GM18873 (cell line): ENCODE data around the gene LAMC1.

Source experiments
- ATAC-seq: cut with Tn5 transposase; IDR thresholded peaks from one replicate; pipeline ENCODE4 v1.9.1; 2021; ENCODE audit warnings: mild to moderate bottlenecking, moderate library complexity, moderate number of reproducible peaks; ENCODE audit not compliant: unreplicated experiment, low FRiP score

LAMC1 gene

GRCh38 chr1:183023146-183023600, at the start of gene LAMC1:
TSS of gene LAMC1 (plus strand) at chr1:183023420. CDS start at chr1:183023717, 297 bp downstream.
- ATAC-seq = peak; percentile 16

- ATAC-seq = no peak
Measured at GRCh38 chr1:182974506-182975191, 48.6 kb upstream of the LAMC1 start.

DNA sequence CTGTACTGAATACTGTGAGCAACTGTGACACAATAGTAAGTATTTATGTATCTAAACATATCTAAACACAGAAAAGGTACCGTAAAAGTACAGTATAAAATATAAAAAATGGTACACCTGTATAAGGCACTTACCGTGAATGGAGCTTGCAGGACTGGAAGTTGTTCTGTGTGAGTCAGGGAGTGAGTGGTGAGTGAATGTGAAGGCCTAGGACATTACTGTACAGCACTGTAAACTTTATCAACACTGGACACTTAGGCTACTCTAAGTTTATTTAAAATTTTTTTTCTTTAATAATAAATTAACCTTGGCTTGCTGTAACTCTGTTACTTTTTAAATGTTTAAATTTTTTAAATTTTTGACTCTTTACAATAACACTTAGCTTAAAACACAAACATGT, 45.7 kb upstream of the LAMC1 start:
- no peak for ATAC-seq

- no peak for ATAC-seq
Measured at GRCh38 chr1:182978151-182978853, 44.9 kb upstream of the LAMC1 start.

DNA sequence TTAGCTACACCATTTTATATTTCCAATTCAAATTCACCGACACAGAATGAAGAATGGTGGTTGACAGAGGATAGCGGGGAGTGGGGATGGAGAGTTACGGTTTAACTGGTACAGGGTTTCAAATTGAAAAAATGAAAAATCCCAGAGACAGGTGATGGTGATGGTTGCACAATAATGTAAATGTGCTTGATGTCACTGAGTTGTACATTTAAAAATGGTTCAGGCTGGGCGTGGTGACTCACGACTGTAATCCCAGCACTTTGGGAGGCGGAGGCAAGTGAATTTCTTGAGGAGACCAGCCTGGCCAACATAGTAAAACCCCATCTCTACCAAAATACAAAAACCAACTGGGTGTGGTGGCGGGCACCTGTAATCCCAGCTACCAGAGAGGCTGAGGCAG, 39.1 kb upstream of the LAMC1 start:
- ATAC-seq = no peak

- no peak for ATAC-seq
Measured at GRCh38 chr1:182984621-182985020, 38.6 kb upstream of the LAMC1 start.

- ATAC-seq = no peak
Measured at GRCh38 chr1:182985876-182986275, 37.3 kb upstream of the LAMC1 start.

GRCh38 chr1:182990413-182991144, 32.6 kb upstream of the LAMC1 start:
- no peak for ATAC-seq

DNA sequence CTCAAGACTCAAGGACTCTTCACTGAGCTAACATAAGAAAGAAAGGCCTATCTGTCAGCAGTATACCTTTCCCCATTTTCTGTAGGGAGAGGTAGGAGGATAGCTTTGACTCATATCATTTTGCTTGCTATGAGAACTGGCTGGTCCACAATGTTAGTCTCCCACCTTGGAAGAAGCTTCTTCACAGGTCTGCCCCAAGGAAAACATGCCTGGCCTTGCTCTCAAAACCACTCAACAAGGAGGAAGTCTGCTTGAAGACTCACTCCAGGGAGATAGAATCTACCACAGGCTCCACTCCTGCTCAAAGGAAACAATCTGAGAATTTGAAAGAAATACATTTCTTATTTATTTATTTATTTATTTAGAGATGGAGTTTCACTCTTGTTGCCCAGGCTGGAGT, 29.5 kb upstream of the LAMC1 start:
- ATAC-seq = no peak

GRCh38 chr1:182995894-182996293, 27.3 kb upstream of the LAMC1 start:
- ATAC-seq = no peak

DNA sequence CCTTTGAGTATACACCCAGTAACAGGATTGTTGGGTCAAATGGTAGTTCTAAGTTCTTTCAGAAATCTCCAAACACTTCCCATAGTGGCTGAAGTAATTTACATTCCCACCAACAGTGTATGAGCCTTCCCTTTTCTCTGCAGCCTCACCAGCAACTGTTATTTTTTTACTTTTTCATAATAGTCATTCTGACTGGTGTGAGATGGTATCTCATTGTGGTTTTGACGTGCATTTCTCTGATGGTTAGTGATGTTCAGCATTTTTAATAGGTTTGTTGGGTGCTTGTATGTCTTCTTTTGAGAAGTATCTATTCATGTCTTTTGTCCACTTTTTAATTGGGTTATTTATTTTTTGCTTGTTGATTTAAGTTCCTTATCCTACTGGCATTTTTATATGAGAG, 26.4 kb upstream of the LAMC1 start:
- no peak for ATAC-seq

DNA sequence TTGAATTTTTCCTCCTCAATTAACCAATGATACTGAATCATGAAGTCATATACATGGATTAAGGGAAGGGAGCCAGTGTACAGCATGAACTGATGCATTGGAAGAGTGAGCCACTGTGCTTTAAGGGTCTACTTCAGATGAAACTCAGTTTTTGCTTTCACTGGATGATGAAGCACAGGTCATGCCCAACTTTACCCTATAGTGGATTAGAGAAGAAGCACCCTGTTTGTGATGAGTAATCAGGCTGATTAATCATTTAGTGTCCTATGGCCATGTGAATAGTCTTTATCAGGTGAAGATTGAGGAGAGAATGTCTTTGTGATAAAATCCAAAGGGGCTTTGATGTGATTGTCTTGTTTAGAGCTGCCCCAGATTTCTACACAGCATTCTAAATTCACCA, 24.7 kb upstream of the LAMC1 start:
- ATAC-seq = no peak

- ATAC-seq = no peak
Measured at GRCh38 chr1:183000167-183000962, 22.9 kb upstream of the LAMC1 start.

DNA sequence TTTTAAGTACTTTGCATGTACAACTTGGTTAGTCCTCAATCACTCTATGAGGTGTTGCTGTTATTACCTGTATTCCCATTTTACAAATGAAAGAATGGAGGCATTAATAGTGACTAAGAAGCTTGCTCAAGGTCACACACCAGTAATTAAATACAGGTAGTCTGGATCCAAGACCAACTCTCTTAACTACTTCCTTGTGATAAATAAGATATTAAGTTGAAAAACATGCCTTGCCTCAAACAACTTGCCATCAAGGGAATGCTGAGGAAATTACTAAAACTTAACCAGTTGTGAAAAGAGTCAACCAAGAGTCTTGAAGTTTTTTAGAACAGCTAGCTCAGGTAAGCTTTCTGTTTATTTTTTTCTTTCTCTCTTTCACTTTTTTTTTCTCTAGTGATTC, 21.0 kb upstream of the LAMC1 start:
- ATAC-seq = no peak

DNA sequence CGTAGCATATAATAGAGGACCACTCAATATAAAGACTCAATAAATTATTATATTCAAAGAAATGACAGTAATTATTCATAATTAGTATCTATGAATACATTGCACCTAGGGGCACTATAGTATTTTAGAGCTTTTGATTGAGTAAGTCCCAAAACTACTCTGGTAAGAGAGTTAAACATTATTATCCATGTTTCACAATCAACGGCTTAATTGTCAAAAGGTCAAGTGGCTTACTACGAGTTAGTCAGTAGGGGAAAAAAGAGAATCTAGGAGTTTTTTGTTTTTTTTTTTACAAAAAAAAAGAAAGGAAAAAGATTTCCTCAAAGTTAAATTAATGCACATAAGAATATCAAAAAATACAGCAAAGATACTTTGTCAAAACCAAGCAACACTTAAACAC, 20.4 kb upstream of the LAMC1 start:
- no peak for ATAC-seq

DNA sequence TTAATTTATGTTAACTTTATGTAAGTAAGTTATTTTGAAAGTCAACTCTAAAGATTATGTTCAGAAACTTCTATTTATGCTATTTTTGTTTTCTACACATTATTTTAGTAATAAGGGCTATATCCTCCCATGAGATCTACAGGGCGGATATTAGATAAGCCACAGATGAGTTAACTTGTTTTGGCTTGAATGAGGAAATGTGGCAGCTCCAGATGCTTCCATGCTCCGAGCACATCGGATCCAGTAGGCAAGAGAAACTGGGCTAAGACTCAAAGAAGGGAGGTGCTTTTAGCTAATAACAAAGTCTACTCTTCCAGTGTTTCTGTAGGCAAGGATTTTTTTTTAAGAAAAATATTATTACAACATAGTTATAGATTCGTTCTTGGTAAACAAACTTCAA, 20.0 kb upstream of the LAMC1 start:
- ATAC-seq = no peak

DNA sequence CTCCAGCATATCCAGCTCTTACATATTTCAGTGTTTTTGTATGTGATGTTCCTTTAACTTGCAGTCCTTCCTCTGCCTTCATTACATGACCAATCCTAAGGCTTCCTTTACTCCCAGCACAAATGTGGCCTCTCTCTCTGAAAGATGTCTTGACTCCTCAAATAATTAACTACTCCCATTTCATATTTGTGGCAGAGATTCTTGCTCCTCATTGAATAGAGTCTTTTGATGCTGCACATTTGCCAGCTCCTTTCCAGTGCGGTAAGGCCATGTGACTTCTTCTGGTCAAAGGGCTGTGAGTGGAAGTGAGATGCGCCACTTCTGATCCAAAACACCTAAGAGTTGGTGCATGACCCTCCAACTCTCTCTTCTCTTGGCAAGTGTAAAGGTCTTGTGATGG, 19.1 kb upstream of the LAMC1 start:
- no peak for ATAC-seq

DNA sequence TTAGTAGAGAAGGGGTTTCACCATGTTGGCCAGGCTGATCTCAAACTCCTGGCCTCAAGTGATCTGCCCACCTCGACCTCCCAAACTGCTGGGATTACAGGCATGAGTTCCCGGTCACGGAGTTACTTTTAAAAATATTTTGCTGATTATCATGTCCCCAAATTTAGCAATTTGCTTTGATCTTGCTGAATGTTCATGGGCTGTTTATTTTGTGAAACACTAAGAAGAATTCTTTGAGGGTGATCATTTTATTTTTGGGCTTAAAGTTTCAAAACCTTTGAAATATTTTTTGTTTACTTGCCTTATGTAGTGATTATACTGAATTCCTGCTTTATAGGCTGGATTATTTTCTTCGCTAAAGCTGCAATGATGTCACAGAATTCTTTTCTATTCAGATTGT, 11.4 kb upstream of the LAMC1 start:
- no peak for ATAC-seq

GRCh38 chr1:183012301-183012994, 10.8 kb upstream of the LAMC1 start:
- ATAC-seq = no peak

DNA sequence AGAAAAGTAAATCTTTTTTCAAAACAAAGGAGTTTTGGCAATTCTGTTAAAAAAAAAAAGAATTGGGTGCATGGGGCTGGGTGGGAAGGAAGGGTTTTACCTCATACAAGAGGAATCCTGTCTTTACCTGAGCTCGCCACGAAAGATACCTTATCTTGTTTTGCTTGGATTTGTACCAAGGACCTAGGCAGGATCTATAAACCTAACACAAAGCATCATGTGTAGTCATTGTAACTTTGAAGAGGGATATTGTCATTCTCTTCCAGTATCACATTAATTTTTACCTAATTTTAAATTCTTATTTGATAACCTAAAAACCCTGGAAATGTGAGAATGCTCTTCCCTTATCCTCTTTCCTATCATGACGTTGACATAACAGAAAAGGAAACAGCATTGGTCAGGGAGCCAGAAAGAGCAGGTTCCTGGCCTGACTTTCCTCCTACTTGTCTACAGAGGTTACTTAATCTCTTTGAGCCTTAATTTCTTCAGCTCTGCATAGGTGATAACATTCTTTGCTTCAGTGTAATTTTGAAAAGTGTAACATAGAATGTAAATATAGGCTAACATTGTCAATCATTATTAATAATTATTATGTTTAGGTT, 4.0 kb upstream of the LAMC1 start:
- no peak for ATAC-seq
